ENCODE data around the gene MAG.

GRCh38 chr19:35257113-35257461 lies 34.9 kb upstream of the MAG start:
- TF ChIP-seq CTCF (IDR thresholded peaks at IDR 0.05) (no peak), POLR2A (IDR thresholded peaks at IDR 0.05) (no peak)

Measured in sigmoid colon (tissue), 3 donors.